Sigmoid colon (tissue), 4 donors: ENCODE results near the gene ADH1C.

ENCODE experiments used
- POLR2A ChIP-seq, 2 donors: fragments of 450-650 bp; IDR thresholded peaks; one replicate each; pipeline ENCODE4 v1.6.1; 2016; ENCODE audit warnings: antibody characterized with exemption in 2 of 2, mild to moderate bottlenecking in 2 of 2, moderate library complexity in 2 of 2
- POLR2AphosphoS5 ChIP-seq, 4 donors: sonication (generic); formaldehyde crosslinking; IDR thresholded peaks; one replicate each; pipeline ENCODE4 v1.6.1; 2017; ENCODE audit warnings: antibody characterized with exemption in 4 of 4
- TF ChIP-seq, protein P1 (sequence below), 4 experiments: fragments of 450-650 bp in 3 of 4; fragments of 200-600 bp in 1 of 4; IDR thresholded peaks; one replicate each; pipeline ENCODE4 v1.5.1; 2016 to 2019; ENCODE audit warnings: antibody characterized with exemption in 4 of 4, mild to moderate bottlenecking in 3 of 4, moderate library complexity in 2 of 4

GRCh38 chr4:99305638-99306400 lies 46.7 kb downstream of the ADH1C start:
- TF ChIP-seq, protein P1, sequence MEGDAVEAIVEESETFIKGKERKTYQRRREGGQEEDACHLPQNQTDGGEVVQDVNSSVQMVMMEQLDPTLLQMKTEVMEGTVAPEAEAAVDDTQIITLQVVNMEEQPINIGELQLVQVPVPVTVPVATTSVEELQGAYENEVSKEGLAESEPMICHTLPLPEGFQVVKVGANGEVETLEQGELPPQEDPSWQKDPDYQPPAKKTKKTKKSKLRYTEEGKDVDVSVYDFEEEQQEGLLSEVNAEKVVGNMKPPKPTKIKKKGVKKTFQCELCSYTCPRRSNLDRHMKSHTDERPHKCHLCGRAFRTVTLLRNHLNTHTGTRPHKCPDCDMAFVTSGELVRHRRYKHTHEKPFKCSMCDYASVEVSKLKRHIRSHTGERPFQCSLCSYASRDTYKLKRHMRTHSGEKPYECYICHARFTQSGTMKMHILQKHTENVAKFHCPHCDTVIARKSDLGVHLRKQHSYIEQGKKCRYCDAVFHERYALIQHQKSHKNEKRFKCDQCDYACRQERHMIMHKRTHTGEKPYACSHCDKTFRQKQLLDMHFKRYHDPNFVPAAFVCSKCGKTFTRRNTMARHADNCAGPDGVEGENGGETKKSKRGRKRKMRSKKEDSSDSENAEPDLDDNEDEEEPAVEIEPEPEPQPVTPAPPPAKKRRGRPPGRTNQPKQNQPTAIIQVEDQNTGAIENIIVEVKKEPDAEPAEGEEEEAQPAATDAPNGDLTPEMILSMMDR (IDR thresholded peaks at IDR 0.05), result no peak
- peak in 2 of 4 donors; percentile 50 to 54 for TF ChIP-seq POLR2AphosphoS5 (IDR thresholded peaks at IDR 0.05)
- no peak for TF ChIP-seq POLR2A (IDR thresholded peaks at IDR 0.05)
